GM20431 (cell line): ENCODE measurements around the gene P4HA2.
"Not testable (repeated sequence)": the region's sequence is repeated elsewhere in the genome, so short reads cannot be mapped to it uniquely, and the experiment has no call there.

Source experiments
- in situ Hi-C: fragments of 300-500 bp; cut with MseI, MboI; formaldehyde crosslinking; loops from one replicate; pipeline ENCODE4 v1.15.0; 2020; ENCODE audit warnings: low sequenced_read_pairs; ENCODE audit not compliant: unreplicated experiment

P4HA2 gene

DNA sequence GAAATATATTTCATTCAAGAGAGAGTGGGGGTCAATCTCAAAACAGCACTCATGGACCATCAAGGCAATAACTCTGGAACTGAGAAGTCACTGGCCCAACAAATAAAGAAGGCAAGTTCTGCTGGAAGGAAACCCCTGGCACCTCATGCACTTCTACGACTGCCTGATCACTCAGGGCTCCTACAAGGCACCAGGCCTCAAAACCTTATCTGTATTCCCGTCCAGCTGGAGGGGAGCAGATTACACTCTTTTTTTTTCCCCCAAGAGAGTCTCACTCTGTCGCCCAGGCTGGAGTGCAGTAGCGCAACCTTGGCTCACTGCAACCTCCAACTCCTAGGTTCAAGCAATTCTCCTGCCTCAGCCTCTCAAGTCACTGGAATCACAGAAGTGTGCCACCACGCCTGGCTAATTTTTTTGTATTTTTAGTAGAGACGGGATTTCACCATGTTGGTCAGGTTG is 49.9 kb downstream of the P4HA2 start:
- in situ Hi-C loops, result no loop called here

DNA sequence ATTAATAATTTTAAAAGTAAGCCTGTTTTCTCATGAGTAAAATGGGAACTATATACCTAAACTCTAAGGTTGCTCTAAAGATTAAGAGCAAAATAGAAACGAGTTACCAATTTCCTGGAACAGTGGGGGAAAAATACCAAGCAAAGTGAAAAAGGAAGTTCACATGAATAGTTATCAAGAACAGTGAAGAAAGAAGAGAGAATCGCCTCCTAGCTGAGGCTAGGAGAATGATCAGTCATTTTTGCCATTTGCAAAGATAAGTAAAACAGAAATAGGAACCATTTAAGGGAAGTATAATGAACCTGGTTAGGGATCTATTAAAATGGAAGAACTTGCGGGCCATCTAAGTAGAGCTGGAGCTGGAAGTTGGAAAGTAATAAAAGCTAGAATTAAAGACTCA is 50.7 kb downstream of the P4HA2 start:
- in situ Hi-C loops, result no loop called here

DNA sequence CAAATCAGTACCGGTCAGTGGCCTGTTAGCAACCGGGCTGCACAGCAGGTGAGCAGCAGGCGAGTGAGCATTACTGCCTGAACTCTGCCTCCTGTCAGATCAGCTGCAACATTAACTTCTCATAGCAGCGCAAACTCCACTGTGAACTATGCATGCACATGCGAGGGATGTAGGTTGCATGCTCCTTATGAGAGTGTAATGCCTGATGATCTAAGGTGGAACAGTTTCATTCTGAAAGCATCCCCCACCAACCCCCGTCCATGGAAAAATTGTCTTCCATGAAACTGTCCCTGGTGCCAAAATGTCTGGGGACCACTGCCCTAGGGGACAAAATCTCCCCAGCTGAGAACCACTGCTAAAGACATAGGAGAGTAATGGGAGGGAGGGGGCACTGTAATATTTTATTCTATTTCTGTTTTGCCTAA is 51.1 kb downstream of the P4HA2 start:
- in situ Hi-C loops, result no loop called here

DNA sequence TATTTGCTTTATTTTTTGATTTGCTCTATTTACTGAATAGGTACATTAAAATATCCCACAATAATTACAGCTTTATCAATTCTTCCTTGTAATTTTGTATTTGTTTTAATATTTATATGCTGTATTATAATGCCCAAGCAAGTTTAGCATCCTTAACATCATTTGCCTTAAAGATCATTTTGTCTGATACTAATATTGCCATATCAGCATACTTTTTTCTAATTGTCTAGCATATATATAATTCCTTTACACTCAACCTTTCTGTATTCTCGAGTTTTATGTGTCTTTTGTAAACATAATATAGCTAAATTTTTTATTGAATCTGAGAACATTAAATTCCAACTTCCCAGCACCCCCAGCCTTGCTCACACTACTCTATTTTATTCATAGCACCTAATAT is 64.7 kb downstream of the P4HA2 start:
- in situ Hi-C loops, result no loop called here

DNA sequence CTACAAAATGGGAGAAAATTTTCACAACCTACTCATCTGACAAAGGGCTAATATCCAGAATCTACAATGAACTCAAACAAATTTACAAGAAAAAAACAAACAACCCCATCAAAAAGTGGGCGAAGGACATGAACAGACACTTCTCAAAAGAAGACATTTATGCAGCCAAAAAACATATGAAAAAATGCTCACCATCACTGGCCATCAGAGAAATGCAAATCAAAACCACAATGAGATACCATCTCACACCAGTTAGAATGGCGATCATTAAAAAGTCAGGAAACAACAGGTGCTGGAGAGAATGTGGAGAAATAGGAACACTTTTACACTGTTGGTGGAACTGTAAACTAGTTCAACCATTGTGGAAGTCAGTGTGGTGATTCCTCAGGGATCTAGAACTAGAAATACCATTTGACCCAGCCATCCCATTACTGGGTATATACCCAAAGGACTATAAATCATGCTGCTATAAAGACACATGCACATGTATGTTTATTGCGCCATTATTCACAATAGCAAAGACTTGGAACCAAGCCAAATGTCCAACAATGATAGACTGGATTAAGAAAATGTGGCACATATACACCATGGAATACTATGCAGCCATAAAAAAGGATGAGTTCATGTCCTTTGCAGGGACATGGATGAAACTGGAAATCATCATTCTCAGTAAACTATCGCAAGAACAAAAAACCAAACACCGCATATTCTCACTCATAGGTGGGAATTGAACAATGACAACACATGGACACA is 65.9 kb downstream of the P4HA2 start:
- in situ Hi-C loops, result not testable (repeated sequence)

DNA sequence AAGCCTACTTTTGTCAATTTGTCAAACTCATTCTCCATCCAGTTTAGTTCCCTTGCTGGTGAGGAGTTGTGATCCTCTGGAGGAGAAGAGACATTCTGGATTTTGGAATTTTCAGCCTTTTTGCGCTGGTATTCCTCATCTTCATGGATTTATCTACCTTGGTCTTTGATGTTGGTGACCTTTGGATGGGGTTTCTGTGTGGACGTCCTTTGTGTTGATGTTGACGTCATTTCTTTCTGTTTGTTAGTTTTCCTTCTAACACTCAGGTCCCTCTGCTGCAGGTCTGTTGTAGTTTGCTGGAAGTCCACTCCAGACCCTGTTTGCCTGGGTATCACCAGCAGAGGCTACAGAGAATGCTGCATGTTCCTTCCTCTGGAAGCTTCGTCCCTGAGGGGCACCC is 71.2 kb downstream of the P4HA2 start:
- in situ Hi-C loops, result no loop called here

DNA sequence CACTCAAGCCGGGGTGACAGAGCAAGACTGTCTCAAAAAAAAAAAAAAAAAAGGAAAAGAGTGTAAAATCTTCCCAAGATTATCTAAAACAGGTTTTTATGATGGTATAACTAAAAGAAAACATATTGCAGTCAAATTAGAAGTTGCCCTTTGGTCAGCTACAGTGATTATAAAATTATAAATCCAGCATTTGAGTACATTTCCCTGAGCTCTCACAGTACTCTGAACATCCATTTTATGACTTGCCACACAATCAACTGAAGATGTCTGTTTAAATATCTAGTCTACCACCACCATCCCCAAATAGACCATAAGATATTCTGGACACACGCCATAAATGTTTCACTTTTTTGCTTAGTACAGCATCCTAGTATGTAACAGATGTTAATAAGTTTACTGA is 77.1 kb downstream of the P4HA2 start:
- in situ Hi-C loops, result no loop called here

DNA sequence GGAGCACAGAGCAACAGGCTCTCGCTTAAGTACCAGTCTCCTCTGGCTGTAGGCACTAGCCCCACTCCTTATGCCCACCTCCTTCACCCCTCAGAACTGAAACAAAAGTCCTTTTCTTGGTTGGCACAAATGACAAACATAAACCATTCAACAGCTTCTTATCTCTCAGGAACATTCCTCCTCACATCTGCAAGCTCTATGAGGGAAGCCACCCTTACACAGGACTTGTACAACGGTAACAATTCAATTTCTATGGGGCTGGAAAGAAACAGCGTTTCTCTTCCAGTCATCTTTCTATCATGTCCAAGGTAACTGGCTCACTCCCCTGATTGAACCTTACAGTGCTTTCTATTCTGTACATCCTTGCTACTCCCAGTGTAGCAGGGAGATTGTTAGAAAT is 80.0 kb downstream of the P4HA2 start:
- in situ Hi-C loops, result no loop called here

DNA sequence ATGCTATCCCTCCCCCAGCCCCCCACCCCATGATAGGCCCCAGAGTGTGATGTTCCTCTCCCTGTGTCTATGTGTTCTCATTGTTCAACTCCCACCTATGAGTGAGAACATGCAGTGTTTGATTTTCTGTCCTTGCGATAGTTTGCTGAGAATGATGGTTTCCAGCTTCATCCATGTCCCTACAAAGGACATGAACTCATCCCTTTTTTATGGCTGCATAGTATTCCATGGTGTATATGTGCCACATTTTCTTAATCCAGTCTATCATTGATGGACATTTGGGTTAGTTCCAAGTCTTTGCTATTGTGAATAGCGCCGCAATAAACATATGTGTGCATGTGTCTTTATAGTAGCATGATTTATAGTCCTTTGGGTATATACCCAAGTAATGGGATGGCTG is 82.3 kb downstream of the P4HA2 start:
- in situ Hi-C loops, result not testable (repeated sequence)

DNA sequence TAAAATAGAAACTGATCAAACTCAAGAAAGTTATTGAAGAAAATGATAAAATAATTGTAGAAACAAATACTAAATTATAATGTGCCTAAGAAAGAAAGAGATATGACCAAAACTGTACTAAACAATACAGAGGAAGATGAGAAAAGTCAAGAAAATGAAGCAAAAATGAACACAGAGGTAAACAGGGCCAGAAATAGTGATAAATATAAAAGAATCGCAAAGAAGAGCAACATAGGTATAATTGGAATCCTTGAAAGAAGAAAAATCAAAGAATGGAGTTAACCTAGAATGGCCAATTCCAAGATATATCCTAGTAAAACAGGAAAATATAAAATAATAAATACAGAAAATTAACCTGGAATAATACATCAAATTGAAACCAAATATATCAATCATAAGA is 84.5 kb downstream of the P4HA2 start:
- in situ Hi-C loops, result no loop called here

DNA sequence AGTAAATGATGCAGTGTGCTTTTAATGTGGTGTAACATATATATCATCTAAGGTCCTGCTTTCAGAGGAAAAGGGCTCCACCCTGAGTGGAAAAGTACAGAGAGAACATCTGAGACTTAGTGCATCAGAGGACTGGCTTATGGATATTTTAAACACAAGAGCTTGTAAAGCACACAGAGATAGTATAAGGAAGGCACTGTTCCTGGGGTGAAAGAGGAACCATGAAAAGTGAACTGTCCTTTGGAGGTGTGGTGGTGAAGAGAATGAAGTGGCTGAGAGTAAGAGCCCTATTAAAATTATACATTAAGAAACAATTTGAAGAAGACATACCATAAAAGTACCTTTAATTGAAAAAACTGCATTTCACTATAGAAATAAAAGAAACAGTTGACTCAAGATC is 85.2 kb downstream of the P4HA2 start:
- in situ Hi-C loops, result no loop called here
